ENCODE measurements around the gene ENTREP3. TPM values are rescaled to one million over a fixed set of nuclear protein-coding genes. Genes with fewer than 3 reads are reported as not detected.
A peak's percentile ranks its signal among the peaks of the same experiment; 100 is the strongest.

Gene ENTREP3
- total and polyA plus RNA-seq, 10 donors: 6.5 to 19.3 (median 11.9) TPM

DNA sequence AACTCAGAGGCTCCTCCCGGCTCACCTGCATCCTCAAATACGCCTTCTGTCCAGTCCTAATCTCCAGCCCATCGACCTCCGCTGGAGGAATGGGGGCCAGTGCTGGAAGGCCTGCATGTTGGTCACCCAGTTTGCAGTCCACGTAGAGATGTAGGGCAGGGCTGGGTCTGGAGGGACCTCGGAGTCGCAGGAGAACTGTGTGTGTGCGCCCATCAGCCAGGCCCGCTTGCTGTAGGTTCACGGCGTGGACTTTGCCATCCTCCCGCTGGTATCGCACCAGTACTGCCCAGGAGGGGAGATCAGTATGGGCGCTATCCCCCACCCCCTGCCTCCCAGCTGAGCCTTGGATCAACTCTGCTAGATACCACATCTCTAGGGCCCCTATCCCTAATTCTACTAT lies 50.2 kb downstream of the ENTREP3 start:
- H3K27ac ChIP-seq: no peak overlapping the region
- H3K9me3 ChIP-seq: no peaks in the 10 kb centered on the region
- no peaks in the 10 kb centered on the region for H3K27me3 ChIP-seq (replicated peaks in 1 of 7)
- H3K4me1 ChIP-seq: peaks cover 20 to 33% (median 30%) of the 10 kb centered on the region in 6 donors
- intact Hi-C loops (cut with DNase I; ENCODE audit: low total_unique reads): no loop called here
- H3K4me3 ChIP-seq: no peak overlapping the region
- DNase-seq: peak; percentile 70
- TF ChIP-seq POLR2A (IDR thresholded peaks at IDR 0.05) (no peak), CTCF (IDR thresholded peaks at IDR 0.05 in 8 of 11, conservative IDR thresholded peaks at IDR 0.05 in 3 of 11) (no peak), POLR2AphosphoS5 (IDR thresholded peaks at IDR 0.05) (no peak)
- H3K36me3 ChIP-seq: peaks cover 0 to 3% (median 0%) of the 10 kb centered on the region in 6 donors
- 92 to 98% (median 95%) methylated on average over 11 to 14 of the region's 14 CpGs for WGBS, 5 donors

DNA sequence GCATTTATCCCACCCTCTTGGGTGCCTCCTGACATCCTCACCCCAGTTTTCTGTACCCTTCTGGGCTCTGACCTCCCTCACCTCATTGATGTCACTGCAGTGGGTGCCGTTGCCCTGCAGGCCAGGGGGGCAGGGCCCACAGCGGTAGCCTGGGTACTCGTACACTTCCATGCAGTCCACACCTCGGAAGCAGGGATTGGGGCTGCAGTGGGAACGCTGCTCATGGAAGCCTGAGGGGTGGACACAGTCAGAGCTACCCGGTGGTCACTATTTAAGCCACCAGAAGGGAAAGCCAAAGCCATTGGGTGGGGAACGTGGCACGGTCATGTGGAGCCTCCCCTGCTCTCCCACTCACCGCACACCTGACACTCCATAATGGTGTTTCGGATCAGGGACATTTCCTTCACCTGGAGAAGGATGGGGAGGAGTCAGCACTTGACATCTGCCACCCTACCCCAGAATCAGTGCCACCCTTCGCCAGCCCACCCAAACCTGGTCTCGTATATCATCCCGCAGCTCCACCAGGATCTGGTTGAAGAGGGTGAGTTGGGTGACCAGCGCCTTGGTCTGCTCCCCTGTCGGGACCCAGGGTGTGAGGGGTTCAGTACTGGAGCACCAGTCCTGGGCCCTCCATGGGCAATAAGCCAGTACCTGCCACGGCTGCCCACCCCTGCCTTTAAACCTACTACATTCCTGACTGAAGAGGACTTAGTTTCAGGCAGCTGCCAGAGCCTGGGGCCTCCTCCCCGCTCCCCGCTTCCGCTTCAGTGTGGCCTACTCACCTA lies 52.4 kb downstream of the ENTREP3 start:
- intact Hi-C loops (cut with DNase I; ENCODE audit: low total_unique reads): no loop called here
- 83 to 95% (median 91%) methylated on average over 19 of the region's 19 CpGs for WGBS, 5 donors
- Histone ChIP-seq H3K36me3 (peaks cover 0 to 10% (median 0%) of the 10 kb centered on the region in 6 donors), H3K4me3 (no peak overlapping the region), H3K27me3 (replicated peaks in 1 of 7) (no peaks in the 10 kb centered on the region), H3K4me1 (peaks cover 10 to 16% (median 15%) of the 10 kb centered on the region in 6 donors), H3K9me3 (no peaks in the 10 kb centered on the region), H3K27ac (no peak overlapping the region)
- no peak for TF ChIP-seq POLR2AphosphoS5 (IDR thresholded peaks at IDR 0.05)
- peak; percentile 52 for DNase-seq

- H3K27me3 ChIP-seq (replicated peaks in 1 of 7): no peaks in the 10 kb centered on the region
- no peaks in the 10 kb centered on the region for H3K9me3 ChIP-seq
- peaks cover 4 to 9% (median 8%) of the 10 kb centered on the region in 6 donors for H3K4me1 ChIP-seq
- H3K36me3 ChIP-seq: peaks cover 0 to 10% (median 0%) of the 10 kb centered on the region in 6 donors
- no peak overlapping the region for H3K27ac ChIP-seq
- peak; percentile 58 for DNase-seq
- intact Hi-C loops (cut with DNase I; ENCODE audit: low total_unique reads): no loop called here
- TF ChIP-seq POLR2AphosphoS5 (IDR thresholded peaks at IDR 0.05) (no peak), CTCF (IDR thresholded peaks at IDR 0.05 in 8 of 11, conservative IDR thresholded peaks at IDR 0.05 in 3 of 11) (no peak), POLR2A (IDR thresholded peaks at IDR 0.05) (no peak)
- 89 to 95% (median 91%) methylated on average over 6 to 7 of the region's 7 CpGs for WGBS, 5 donors
- H3K4me3 ChIP-seq: no peak overlapping the region
Observed at GRCh38 chr1:155202198-155202597, 53.1 kb downstream of the ENTREP3 start.

DNA sequence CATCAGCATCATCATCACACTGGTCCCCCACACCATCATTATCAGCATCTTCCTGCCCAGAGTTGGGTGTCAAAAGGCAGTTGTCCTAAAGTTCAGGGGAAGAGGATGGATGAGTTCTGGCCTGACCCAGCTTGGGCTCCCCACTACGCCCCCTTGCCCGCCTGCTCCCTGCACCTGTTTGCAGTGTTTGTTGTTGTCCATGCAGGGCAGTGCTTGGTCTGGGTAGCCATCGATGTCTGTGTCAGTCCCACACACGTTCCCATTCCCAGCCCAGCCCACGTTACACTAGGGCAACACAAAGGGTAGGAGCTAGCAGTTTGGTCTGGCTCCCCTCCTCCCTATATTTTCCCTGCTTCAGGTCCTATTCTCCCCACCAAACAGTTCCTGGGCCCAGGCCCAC lies 54.4 kb downstream of the ENTREP3 start:
- Histone ChIP-seq H3K4me1 (peaks cover 0 to 13% (median 6%) of the 10 kb centered on the region in 6 donors), H3K36me3 (peaks cover 0 to 10% (median 0%) of the 10 kb centered on the region in 6 donors), H3K27ac (no peak overlapping the region), H3K4me3 (no peak overlapping the region), H3K27me3 (replicated peaks in 1 of 7) (no peaks in the 10 kb centered on the region), H3K9me3 (no peaks in the 10 kb centered on the region)
- peak; percentile 39 for DNase-seq
- intact Hi-C loops (cut with DNase I; ENCODE audit: low total_unique reads): no loop called here
- WGBS, 5 donors: 84 to 97% (median 93%) methylated on average over 4 to 5 of the region's 5 CpGs
- no peak for TF ChIP-seq CTCF (IDR thresholded peaks at IDR 0.05 in 8 of 11, conservative IDR thresholded peaks at IDR 0.05 in 3 of 11)
- no peak for TF ChIP-seq POLR2A (IDR thresholded peaks at IDR 0.05)
- no peak for TF ChIP-seq POLR2AphosphoS5 (IDR thresholded peaks at IDR 0.05)
